ENCODE results near the gene MRPS11. TPM values are rescaled to one million over a fixed set of nuclear protein-coding genes. Genes with fewer than 3 reads are reported as not detected.

MRPS11 gene
- total and polyA plus RNA-seq, 10 of the 15 experiments (the other 5 are each of a cell fraction or from before 2014, with no cell fraction given) = 37.1 to 148 (median 68.7) TPM

- no peak overlapping the region for H3K27ac ChIP-seq (ENCODE audit: control insufficient read depth, insufficient read depth)
- SMC1A ChIA-PET (ENCODE audit: uncharacterized antibody, unreplicated experiment) = no interaction called here
- CTCF ChIA-PET = no interaction called here
- no peak overlapping the region for H3K9ac ChIP-seq (ENCODE audit: control insufficient read depth, insufficient read depth, low read length)
- RAD21 ChIA-PET (ENCODE audit: unreplicated experiment) = no interaction called here
- no peak overlapping the region for H3K4me2 ChIP-seq (ENCODE audit: control insufficient read depth, insufficient read depth)
- intact Hi-C loops (cut with micrococcal nuclease; ENCODE audit: unreplicated experiment) = no loop called here
- ATAC-seq = no peak
- H3K79me2 ChIP-seq (ENCODE audit: control insufficient read depth, insufficient read depth, low read length) = no peaks in the 10 kb centered on the region
- H3K36me3 ChIP-seq (ENCODE audit: control insufficient read depth in 2 of 2, insufficient read depth in 2 of 2, low read length in 1 of 2) = no peaks in the 10 kb centered on the region
- FAIRE-seq = no peak
- H4K20me1 ChIP-seq (ENCODE audit: control insufficient read depth, insufficient read depth) = no peaks in the 10 kb centered on the region
- no peak overlapping the region for H3K4me3 ChIP-seq
- BruUV-seq (replicated peaks) = no TSS peak
- POLR2A ChIA-PET = no interaction called here
- H3K27me3 ChIP-seq (replicated peaks in 1 of 2; ENCODE audit: control insufficient read depth in 2 of 2, insufficient read depth in 2 of 2, low read length in 1 of 2) = no peaks in the 10 kb centered on the region
- H3K9me3 ChIP-seq (replicated peaks; ENCODE audit: control insufficient read depth, insufficient read depth, low read length) = no peaks in the 10 kb centered on the region
- no peak for TF ChIP-seq PBX3 (IDR thresholded peaks at IDR 0.05; ENCODE audit: insufficient replicate concordance, low read depth, low read length)
- TF ChIP-seq FOXK2 (IDR thresholded peaks at IDR 0.05) = no peak
- no peak for TF ChIP-seq IRF4 (IDR thresholded peaks at IDR 0.05; ENCODE audit: low read depth, low read length)
- TF ChIP-seq POLR2AphosphoS2 (IDR thresholded peaks at IDR 0.05; ENCODE audit: low read depth, low read length) = no peak
- TF ChIP-seq CEBPB (IDR thresholded peaks at IDR 0.05; ENCODE audit: borderline replicate concordance in 1 of 2, low read depth in 2 of 2, low read length in 2 of 2) = no peak
- TF ChIP-seq E4F1 (IDR thresholded peaks at IDR 0.05; ENCODE audit: borderline replicate concordance, partially characterized antibody) = no peak
- no peak for TF ChIP-seq BMI1 (IDR thresholded peaks at IDR 0.05; ENCODE audit: borderline replicate concordance)
- no peak for TF ChIP-seq ASH2L (IDR thresholded peaks at IDR 0.05; ENCODE audit: borderline replicate concordance, low read depth)
- TF ChIP-seq POLR2AphosphoS5 (IDR thresholded peaks at IDR 0.05; ENCODE audit: low read length) = no peak
- no peak for TF ChIP-seq KLF5 (IDR thresholded peaks at IDR 0.05; ENCODE audit: partially characterized antibody)
- no peak for TF ChIP-seq RBBP5 (conservative IDR thresholded peaks at IDR 0.05)
- no peak for TF ChIP-seq GATAD2B (conservative IDR thresholded peaks at IDR 0.05; ENCODE audit: low read depth)
- WGBS (ENCODE audit: insufficient coverage, insufficient replicate concordance, low lambda C conversion rate, missing lambda C conversion rate) = 97% methylated on average over 2 of the region's 2 CpGs
- in situ Hi-C loops (cut with MboI) = no loop called here
- no peaks in the 10 kb centered on the region for H3K4me1 ChIP-seq (ENCODE audit: control insufficient read depth, insufficient read depth, low read length)
- DNase-seq (ENCODE audit: low read depth, low spot score) = no peak
- no peak overlapping the region for H2AFZ ChIP-seq (ENCODE audit: control insufficient read depth, low read depth, low read length)
Observed at GRCh38 chr15:88487178-88487795, 19.8 kb downstream of the MRPS11 start.
